Stimulated activated CD4-positive, alpha-beta T cell treated with anti-CD3 and anti-CD28 coated beads, Interleukin-4, amount 100 ng/mL, for 48 hours (primary cell): ENCODE data around the gene LYSMD3.
"Not testable (repeated sequence)": the region's sequence is repeated elsewhere in the genome, so short reads cannot be mapped to it uniquely, and the experiment has no call there.

Experiments used
- DNase-seq, 2 donors: peaks; one replicate each; pipeline ENCODE4 v3.0.0-alpha.2; 2020; ENCODE audit warnings: low read depth in 2 of 2

The LYSMD3 gene

DNA sequence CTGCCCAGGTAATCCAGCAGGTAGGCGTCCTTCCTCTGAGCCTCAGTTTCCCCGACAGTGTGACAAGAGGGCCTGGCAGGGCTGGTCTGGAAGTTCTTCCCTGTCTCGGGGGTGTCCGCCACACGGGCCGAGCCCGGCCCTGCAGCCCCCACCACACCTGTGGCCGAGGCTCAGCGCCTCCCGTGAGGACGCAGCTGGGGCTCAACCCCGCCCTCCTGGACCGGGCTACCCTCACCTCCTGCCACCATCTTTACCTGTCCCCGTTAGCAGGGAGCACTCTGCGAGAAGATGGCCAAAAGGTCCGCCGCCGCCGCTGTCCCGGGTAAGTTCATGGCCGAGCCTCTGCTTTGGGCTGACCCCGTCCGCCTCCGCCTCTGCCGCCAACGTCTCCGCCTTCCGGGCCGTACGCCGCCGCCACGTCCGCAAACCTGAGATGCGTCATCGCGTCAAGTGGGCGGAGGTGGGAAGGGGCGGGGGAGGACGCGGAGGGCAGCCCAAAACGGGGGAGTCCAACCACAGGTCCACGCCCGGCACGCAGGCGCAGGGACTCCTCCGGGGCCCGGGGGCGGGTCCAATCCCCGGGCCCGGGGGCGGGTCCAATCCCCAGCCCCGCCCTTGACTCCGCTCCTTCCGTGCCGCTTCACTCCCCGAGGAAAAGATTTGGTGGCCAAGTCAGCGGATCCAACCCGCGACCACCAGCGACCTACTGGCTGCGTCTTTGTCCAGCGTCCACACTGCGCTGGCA is at the start of gene LYSMD3:
TSS of gene LYSMD3 (minus strand) at position 391 of the 745 bp plus-strand sequence. CDS start 4,295 bp downstream, outside the sequence.
- peak; percentile 89 to 93 for DNase-seq

DNA sequence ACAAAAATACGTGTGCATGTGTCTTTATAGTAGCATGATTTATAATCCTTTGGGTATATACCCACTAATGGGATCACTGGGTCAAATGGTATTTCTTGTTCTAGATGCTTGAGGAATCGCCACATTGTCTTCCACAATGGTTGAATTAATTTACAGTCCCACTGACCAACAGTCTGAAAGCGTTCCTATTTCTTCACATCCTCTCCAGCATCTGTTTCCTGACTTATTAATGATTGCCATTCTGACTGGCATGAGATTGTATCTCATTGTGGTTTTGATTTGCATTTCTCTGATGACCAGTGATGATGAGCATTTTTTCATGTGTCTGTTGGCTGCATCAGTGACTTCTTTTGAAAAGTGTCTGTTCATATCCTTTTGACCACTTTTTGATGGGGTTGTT is 47.2 kb upstream of the LYSMD3 start:
- DNase-seq, result not testable (repeated sequence)

DNA sequence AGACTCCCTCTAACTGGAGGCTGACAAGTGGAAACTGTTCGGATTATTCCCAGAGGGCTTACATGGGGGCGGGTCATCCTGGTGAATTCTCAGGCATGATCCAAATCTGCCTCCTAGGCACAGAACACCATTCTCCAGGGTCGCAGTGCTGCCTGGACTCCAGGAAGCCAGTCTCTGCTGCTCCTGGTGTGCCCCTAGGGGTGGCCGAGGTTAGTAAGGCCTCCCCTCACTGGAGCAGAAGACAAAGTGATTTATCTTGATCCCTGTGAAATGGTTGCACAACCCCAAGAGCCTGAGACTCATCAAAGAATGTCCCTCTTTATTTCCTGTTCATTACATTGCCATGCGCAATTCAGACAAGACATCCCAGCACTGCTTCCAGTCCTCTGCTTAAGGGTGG is 46.3 kb upstream of the LYSMD3 start:
- DNase-seq, result no peak

DNA sequence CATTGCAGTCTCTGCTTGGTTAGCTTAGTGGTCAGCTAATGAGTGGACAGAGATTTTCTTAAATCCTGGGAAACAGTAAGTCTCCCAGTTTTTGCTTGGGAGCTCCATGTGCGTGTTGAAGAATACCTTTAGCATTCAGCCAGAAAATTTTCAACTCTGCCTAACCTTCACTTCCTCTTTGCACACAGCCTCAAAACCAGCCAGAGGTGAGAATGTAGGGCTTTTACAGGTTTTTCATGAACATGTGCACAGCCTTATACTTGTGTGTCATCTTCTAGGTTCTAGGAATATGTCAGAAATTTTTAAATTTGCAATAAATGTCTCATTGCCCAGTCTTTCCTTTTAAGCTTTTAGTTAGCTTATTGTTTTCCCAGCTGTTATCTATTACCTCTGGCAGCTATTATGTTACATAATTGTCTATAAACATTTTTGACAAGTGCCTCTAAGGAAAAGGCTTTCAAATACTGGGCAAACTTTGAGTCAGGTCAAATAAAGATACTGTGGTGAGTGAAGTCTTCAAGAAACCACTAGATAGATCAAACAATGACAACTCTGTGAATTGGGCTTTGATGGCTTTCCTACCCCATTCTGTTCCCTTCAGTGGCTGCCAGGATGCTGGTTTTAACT is 41.9 kb upstream of the LYSMD3 start:
- DNase-seq, result no peak

DNA sequence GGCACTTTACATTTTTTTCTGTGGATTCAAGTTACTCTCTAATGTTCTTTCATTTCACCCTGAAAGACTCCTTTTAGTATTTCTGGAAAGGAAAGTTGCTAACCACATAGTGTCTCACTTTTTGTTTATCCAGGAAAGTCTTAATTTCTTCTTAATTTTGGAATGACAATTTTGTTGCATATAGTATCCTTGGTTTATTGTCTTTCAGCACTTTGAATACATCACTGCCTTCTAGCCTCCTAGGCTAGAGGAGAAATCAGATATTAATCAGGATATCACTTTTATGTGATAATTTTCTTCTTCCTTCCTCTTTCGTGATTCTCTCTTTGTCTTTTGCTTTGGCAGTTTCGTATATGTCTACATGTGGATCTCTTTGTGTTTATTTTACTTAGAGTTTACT is 40.6 kb upstream of the LYSMD3 start:
- no peak for DNase-seq

DNA sequence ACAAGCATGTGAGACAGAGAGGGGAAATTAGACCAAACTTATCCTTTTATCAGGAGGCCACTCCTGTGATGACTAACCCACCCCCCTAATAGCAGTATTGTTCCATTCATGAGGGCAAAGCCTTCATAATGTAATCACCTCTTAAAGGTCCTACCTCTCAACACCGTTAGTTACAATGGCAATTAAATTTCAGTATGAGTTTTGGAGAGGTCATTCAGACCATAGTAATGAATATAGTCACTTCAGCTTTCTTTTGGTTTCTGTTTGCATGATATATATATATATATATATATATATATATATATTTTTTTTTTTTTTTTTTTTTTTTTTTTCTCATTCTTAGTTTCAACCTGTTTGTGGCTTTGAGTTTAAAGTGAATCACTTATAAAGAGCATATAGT is 39.7 kb upstream of the LYSMD3 start:
- no peak for DNase-seq

DNA sequence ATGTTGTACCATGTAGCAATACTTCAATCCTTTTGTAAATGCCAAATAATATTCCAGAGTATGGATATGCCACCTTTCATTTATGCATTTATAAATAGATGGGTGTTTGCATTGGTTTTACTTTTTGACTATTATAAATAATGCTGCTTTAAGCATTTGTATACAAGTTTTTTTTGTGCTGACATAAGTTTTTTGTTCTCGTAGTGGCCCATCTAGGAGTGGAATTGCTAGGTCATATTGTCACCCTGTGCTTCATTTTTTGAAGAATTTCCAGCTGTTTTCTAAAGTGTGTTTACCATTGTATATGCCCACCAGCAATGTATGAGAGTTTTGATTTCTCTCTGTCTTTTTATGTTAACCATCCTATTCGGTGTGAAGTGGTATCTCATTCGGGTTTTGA is 36.1 kb upstream of the LYSMD3 start:
- no peak for DNase-seq

DNA sequence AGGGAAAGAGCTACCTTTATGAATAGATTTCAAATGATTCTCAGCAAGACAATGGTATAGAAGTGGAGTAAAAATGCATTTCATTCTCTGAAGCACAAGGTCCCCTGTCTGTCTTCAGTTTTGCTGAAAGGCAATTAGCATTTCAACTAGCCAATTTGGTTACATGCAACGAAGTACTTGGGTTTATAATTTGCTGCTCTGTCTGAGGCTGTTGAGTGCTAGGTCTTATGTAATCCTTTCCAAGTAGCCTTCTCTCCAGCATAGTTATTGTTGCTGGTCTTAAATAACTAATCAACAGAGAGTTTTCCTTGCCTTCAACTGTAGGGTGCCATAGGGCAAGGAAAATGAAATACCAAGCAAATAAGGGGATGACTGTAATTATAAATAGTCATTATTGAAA is 33.7 kb upstream of the LYSMD3 start:
- DNase-seq, result no peak

DNA sequence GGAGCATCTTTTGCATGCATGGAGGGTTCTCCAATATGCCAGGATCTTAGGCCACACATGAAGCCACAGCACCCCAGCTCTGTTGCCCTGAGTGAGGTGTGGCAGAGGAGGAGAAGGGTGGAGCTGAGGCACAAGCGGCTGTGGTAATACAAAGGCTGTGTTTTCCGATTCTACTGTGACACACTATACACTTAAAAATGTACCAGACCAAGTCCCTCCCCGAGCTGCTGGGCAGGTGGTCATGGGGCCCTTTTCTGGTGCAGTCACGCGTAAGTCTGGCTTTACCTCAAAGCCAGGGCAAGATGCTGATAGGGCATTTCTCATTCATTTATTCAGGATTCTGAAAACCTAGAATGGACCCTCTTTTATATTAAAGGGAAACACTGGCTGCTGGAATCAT is 33.0 kb upstream of the LYSMD3 start:
- DNase-seq, result no peak

DNA sequence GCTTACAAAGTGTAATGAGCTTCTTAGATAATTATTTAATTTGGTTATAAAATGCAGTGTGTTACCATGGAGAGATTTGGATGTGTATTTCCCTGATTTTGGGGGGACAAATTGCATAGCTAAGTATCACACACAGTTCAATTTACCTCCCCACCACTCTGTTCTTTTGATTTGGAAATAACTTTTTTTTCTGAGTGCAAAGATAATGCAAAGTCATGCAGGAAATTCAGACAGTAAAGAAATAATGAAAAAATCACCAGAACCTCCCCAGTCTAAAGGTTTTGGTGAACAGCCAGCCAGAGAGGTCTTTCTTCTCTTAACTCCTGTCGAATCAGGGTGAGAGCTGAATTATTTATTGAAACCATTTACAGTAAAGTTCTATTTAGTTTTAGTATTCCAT is 32.4 kb upstream of the LYSMD3 start:
- no peak for DNase-seq

DNA sequence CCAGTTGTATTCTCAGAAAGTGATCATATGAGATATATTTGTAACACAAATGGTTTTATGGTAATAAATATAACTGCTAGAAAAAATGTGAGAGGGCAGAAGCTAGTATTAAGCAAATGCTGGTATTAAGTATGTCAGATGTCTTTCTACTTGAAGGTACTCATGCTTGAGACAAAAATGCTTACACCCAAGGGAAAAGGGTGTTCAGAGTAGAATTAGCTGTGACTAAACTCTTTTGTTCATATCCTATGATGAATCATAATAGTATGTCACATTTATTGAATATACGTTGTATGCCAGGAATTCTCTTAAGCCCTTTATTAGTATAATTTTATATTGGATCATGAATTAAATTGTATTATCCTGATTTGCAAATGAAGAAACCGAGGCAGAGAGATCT is 31.4 kb upstream of the LYSMD3 start:
- DNase-seq, result no peak

DNA sequence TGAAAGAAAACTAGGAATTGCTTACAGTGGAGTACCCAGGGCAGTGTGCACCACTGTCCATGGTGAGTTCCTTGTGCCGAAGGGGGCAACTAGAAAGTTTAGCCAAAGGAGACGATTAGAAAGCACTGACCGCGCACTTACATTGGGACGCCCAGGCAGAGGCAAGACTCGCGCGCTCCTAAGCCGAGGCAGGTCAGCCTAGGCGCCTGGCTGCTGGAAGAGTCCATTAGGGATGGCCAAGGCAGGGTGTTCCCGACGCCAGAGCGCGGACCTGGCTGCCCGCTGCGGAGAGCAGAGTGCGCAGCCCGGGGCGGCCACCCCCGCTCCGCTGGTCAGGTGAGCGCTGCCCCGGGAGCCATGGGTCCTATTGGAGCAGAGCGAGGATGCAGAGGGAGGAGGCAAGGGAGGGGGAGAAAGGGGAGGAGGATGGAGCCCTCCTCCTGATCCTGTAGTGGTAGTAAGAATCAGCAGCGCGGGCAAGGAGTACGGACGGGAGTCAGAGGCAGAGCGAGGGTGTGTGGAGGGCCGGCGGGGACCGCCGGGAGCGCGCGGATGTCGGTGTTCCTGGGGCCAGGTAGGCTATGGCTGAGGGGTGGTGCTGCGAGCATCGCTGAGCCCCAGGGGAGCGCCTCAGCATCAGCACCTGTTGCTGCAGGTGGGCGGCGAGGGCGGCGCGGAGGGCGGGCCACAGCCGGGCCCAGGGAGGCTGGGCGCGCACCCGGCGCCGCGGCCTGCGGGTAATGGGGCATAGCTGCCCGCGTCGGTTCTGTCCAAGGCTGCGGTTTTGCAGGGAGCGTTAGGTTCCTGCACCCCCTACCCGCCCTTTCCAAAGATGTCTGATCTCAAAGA is 29.2 kb upstream of the LYSMD3 start, which contains the start of gene ADGRV1:
TSS of gene ADGRV1 (plus strand) at position 454 of the 849 bp plus-strand sequence. CDS start at position 553, 99 bp downstream.
- DNase-seq, result peak in 1 of 2 donors; percentile 1

DNA sequence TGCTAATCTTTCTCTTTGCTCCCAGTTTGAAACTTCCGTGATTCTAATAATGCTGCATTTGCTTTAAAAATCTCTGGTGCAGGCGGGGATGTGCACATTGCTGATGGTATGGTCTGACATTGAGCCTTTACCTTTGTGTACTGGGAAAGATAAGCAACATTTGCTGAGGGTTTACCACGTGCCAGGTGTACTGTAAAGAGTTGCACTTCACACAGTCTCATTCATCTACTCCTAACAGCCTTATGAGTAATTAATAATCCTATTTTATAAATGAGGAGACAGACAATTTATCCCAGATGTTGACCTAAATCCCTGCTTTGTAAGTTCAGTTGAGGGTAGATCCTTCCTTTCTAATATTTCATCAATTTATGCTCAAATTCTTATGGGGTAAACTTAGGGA is 28.5 kb upstream of the LYSMD3 start:
- DNase-seq, result no peak

DNA sequence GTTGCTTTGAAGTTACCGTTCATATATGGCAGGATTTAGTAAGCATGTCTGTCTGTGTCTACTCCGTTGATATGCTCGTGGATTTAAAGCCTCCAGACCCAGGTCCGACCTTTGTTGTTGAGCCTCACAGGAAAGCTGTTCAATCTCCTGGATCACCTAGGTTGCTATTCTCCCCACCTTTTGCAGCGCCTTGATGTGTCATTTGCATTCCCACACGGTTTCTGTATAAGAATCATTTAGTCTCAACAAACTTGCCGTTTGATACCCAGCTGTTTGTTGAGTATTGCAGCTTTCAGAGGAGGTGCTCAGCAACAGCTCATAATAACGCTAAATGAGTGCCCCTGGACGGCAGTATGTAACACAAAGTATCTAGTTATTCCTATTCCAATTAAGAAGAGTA is 28.0 kb upstream of the LYSMD3 start:
- no peak for DNase-seq

DNA sequence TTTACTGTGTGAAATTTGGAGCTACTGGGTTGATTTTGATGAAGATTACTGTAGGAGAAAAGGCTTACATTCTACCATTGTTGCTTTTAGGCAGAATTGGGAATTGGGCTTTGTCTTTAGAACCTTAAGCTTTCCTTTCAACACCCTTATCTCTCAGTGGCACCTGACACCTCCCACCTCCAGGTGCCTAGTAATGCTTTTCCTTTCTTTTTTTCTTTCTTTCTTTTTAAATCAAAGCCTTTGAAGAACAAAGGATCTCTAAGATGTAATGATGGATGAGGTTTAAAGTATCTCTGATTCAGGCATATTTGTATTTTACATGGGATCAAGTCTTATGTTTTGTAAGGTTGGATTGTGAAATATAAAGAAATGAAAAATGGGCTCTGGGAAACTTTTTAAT is 26.3 kb upstream of the LYSMD3 start:
- DNase-seq, result no peak

DNA sequence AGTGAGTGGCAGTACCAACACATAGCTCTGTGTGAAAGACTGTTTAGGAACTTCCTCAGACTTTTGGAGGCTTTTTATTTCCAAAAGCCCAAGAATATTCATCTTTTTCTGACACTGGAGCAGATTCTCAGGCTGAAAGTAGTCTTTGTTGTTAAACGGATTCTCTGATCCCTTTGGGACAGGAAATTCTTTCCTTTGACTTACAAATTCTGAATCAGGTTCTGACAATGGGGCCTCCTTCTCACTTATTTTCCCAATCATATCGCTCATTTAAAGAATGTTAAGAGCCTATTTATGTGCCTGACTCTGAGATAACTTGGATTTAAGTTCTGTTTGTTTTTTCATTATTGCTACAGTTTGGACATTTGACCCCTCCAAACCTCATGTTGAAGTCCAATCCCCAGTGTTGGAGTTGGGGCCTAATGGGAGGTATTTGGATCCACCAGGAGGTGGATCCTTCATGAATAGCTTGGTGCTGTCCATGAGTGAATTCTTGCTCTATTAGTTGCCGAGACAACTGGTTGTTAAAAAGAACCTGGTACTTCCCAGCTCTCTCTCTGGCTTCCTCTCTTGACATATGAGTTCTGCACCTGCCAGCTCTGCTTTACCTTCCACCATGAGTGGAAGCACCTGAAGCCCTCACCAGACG is 25.1 kb upstream of the LYSMD3 start:
- DNase-seq, result no peak

DNA sequence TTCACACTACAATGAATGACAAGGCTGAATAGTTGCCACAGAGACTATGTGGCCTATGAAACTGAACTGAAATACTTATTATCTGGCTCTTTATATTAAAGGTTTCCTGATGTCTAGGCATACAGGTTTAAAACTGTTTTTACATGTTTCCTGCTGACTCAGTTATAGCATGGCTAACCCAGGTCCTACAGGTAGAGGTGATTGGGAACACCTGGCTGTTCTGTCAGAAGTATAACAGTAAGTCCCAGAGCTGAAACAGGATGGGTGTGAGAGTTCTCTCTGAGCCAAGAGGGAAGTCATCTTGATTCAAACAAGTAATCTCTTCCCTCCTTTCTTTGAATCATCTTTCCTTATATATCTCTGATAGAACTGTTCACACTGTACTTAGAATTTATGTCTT is 24.3 kb upstream of the LYSMD3 start:
- no peak for DNase-seq

DNA sequence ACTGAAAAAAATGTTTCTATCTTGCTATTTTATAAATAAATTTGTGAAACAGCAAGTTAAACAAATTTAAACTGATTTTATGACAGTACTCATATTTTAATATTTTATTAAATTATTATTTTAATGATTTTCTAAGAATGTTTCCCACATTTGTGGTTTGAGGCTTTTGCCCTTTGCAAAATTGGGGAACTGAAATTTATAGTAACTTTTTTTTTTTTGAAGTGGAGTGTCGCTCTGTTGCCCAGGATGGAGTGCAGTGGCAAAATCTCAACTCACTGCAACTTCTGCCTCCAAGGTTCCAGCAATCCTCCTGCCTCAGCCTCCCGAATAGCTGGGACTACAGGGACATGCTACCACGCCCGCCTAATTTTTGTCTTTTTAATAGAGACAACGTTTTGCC is 22.0 kb upstream of the LYSMD3 start:
- no peak for DNase-seq

DNA sequence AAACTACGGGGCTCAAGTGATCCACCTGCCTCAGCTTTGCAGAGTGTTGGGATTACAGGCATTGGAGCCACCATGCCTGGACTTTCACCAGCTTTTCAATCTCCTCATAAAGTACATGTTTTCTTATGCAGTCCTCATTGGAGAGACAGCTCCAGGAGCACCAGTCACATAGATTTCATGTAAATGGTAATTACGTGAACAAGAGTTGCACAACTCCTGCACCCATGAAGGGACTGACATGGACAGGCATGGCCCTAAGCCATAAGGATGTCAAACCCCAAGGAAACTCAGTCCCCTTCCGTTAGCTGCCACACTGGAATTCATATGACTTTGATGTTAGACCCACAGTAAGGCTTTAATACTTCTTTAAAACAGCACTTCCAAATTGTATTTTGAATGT is 21.6 kb upstream of the LYSMD3 start:
- DNase-seq, result no peak

DNA sequence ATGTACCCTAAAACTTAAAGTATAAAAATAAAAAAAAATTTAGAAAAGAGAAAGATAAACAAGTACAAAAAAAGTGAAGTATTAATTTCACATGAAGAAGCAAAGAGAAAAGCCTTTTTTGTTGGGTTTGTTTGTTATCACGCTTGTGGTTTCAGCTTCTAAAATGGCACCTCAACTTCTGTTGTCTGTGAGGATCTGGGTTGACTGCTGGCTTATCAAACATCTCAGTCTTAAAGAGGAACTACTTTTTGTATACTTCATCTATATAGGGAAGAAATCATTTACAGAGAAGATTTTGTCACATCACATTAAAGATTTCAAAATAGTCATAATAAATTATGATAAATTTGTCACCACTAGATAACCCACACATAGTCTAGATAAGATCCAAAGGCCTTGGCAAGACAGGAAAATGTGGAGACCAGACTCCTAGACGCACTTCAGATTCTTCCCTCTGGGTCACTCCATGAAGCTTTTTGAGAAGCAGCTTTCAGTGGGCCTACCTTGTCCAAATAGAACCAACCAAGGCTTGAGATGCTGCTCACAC is 20.4 kb upstream of the LYSMD3 start:
- DNase-seq, result no peak

DNA sequence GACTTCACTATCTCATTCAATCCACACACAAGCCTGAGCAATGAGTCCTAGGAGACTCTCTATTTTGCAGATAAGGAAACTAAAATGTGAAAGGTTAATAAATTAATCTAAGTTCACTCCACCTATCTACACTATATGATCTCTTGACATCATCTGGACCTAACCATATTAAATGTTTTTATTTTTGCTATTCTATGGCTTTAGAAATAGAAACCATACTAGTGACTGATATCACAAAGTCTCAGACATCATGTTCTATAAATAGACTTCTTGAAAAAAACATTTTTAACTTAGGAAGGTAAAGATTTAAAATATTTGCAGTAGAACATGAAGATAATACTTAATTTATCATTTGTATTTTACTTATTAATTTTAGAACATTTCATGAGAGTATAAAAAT is 19.8 kb upstream of the LYSMD3 start:
- DNase-seq, result no peak

DNA sequence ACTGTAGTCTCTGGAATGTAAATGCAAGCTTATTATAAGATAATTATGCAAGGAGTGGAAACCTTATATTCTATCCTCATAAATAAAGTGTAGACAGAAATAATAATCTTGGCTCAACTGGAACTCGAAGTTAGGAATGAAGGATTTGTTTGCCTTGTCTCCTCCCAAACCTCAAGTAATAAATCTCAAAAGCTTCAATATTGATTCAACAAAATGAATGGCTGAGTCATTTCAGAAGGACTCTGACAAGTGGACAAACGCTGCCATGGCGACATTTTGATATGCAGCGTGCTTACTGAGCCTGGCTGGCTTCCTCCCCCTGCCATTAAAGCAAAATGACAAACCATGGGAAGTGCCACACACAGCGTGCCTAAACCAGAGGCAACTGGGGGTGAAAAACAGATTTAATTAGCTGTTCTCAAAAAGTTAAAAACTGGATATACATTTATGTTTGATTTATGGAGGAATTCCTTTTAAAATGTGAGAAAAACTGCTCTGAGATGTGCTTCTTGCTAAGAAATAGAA is 18.7 kb upstream of the LYSMD3 start:
- no peak for DNase-seq
